Ishikawa (cell line): Measurements from ENCODE around the gene DLGAP4.

Experiments used
- CEBPB ChIP-seq: IDR thresholded peaks from 2 replicates; pipeline ENCODE4 v1.6.1; 2012
- CREB1 ChIP-seq: IDR thresholded peaks from 2 replicates; pipeline ENCODE4 v1.6.1; 2012; ENCODE audit warnings: low read depth
- EGR1 ChIP-seq: IDR thresholded peaks from 2 replicates; pipeline ENCODE4 v1.6.1; 2012
- EP300 ChIP-seq: IDR thresholded peaks from 2 replicates; pipeline ENCODE4 v1.6.1; 2012; ENCODE audit warnings: borderline replicate concordance
- FOXM1 ChIP-seq: IDR thresholded peaks from 2 replicates; pipeline ENCODE4 v1.6.1; 2012; ENCODE audit warnings: low read depth, borderline replicate concordance
- MAX ChIP-seq: IDR thresholded peaks from 2 replicates; pipeline ENCODE4 v1.6.1; 2012
- NFIC ChIP-seq: IDR thresholded peaks from 2 replicates; pipeline ENCODE4 v1.6.1; 2012
- RAD21 ChIP-seq: IDR thresholded peaks from 2 replicates; pipeline ENCODE4 v1.6.1; 2012; ENCODE audit warnings: low read depth
- REST ChIP-seq: IDR thresholded peaks from 2 replicates; pipeline ENCODE4 v1.6.1; 2012; ENCODE audit warnings: low read depth, mild to moderate bottlenecking
- TAF1 ChIP-seq: IDR thresholded peaks from 2 replicates; pipeline ENCODE4 v1.6.1; 2012; ENCODE audit warnings: low read depth, mild to moderate bottlenecking
- TCF12 ChIP-seq: IDR thresholded peaks from 2 replicates; pipeline ENCODE4 v1.6.1; 2012; ENCODE audit warnings: low read depth
- TEAD4 ChIP-seq: IDR thresholded peaks from 2 replicates; pipeline ENCODE4 v1.6.1; 2012
- USF1 ChIP-seq: IDR thresholded peaks from 2 replicates; pipeline ENCODE4 v1.6.1; 2012
- YY1 ChIP-seq: IDR thresholded peaks from 2 replicates; pipeline ENCODE4 v1.6.1; 2012; ENCODE audit warnings: low read depth
- ZBTB7A ChIP-seq: IDR thresholded peaks from 2 replicates; pipeline ENCODE4 v1.6.1; 2012; ENCODE audit warnings: low read depth

The DLGAP4 gene

GRCh38 chr20:36455972-36456625, 150.0 kb downstream of the DLGAP4 start:
- TF ChIP-seq MAX (no peak), TAF1 (no peak), TCF12 (no peak), ZBTB7A (no peak), USF1 (no peak), YY1 (no peak), TEAD4 (no peak), REST (no peak), EP300 (no peak), RAD21 (no peak), NFIC (no peak), EGR1 (no peak), CEBPB (no peak), CREB1 (no peak), FOXM1 (no peak)

- no peak for TF ChIP-seq CEBPB
- TF ChIP-seq RAD21, result no peak
- no peak for TF ChIP-seq EGR1
- TF ChIP-seq EP300, result peak; percentile 50; the same call in 1 of the 2 replicates
- peak; percentile 27; the same call in 1 of the 2 replicates for TF ChIP-seq TCF12
- no peak for TF ChIP-seq USF1
- peak; percentile 97 for TF ChIP-seq MAX
- TF ChIP-seq NFIC, result peak; percentile 16; the same call in 1 of the 2 replicates
- TF ChIP-seq CREB1, result no peak
- no peak for TF ChIP-seq YY1
- peak; percentile 58 for TF ChIP-seq TEAD4
- no peak for TF ChIP-seq FOXM1
- TF ChIP-seq ZBTB7A, result no peak; the same call in 1 of the 2 replicates
- TF ChIP-seq TAF1, result peak; percentile 68
- no peak for TF ChIP-seq REST
Measured at GRCh38 chr20:36460648-36461599, 154.8 kb downstream of the DLGAP4 start.

DNA sequence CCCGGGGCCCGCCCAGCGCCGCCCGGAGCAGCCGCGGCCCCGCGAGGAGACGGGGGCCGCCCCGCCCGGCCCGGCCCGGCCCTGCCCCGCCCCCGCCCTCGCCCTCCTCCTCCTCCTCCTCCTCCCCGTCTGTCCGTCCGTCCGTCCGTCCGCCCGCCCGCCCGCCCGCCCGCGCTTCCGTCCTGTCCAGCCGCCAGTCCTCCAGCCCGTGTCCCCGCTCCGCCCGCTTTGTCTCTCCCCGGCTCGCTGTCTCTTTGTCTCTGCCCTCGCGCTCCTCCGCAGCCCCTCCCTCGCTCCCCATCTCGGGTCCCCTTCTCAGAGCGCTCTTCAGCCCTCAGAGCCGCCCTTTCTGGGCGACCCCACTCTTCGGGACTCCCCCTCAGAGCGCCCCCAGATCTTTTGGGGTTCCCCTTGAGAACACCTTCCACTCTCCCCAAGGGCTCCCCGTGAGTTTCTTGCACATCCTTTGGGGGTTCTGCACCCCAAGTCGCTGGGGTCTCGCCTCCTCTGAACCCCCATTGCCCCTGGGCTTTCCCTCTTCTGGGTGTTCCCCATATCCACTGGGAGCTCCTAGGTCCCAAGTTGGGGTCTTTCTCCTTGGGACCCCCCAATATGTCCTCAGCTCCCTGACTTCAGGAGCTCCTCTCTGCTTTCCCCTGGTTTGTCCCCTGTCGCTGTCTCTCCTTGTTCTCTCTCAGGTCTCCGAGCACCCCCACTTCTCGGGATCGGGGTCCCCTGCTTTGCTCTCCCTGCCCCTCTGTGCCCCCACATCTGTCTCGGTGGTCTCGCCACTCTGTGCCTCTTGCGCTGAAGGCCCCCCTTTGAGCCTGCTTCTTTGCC, 155.7 kb downstream of the DLGAP4 start:
- no peak for TF ChIP-seq TCF12
- TF ChIP-seq CEBPB, result no peak

DNA sequence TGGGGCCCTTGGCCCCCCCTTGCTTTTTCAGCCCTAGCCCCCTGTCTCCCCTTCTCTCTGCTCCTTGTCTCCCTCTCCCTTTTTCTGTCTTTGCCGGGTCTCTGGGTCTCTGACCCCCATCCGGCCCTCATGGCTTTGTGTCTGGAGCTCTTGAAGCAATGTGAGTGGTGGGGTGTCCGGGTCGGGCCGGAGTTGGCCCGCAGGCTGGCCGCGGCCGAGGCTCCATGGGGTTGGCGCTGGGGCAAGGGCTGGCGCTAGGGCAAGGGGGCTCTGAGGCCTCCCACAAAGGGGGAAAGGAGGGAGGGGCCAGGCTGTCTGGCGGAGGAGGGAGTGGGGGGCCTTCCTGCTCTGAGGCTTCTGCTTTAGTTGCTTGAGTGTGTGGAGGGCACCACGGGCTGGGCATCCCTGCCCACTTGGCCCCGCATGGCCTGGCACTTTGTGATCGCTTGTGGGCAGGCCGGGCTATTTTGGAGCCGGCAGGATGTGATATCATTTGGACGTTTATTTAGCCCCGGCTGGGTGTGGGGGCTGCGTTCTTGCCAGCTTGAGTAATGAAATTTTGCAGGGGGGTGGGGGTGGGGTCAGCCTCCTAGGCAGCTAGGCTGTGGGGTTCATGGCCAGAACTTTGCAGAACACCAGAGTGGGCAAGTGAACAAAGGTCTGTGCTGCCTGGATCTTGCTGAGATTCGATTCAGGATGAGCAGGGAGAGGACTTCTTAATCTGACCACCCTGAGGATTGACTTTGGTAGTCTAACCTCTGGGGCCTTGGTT, 156.5 kb downstream of the DLGAP4 start:
- TF ChIP-seq EGR1 (no peak), ZBTB7A (no peak)
